T-cell (primary cell): ENCODE results near the gene LRSAM1. TPM values are rescaled to one million over a fixed set of nuclear protein-coding genes. Genes with fewer than 3 reads are reported as not detected.

ENCODE experiments used
- ATAC-seq, 4 experiments: fragments of 200-7000 bp in 3 of 4; fragments of 150-1000 bp in 1 of 4; cut with Tn5 transposase; replicated peaks in 1 of 4; 1 replicate in 3 of 4; 2 replicates in 1 of 4; pipeline ENCODE4 v1.10.0; 2021; ENCODE audit warnings: moderate library complexity in 3 of 4, mild to moderate bottlenecking in 2 of 4, moderate number of reproducible peaks in 1 of 4
- CTCF ChIA-PET, 2 donors: fragments of 300-600 bp; sonication (Branson Sonifier 250); formaldehyde crosslinking; loops; one replicate each; lab custom pipeline; 2022; ENCODE audit warnings: antibody characterized with exemption in 2 of 2; lab: Charles Lee
- POLR2A ChIA-PET, 2 donors: fragments of 300-600 bp; sonication (Branson Sonifier 250); formaldehyde crosslinking; loops; one replicate each; lab custom pipeline; 2022; ENCODE audit warnings: antibody characterized with exemption in 2 of 2; lab: Charles Lee
- DNase-seq, 35 experiments: peaks; one replicate each; pipeline versions ENCODE4 v3.0.0 to v3.0.0-alpha.2; 2013 to 2023
- H3K27ac ChIP-seq: one replicate; pipeline ENCODE4 v1.5.1; 2013; ENCODE audit warnings: low read length
- H3K27me3 ChIP-seq, 2 experiments: replicated peaks in 1 of 2; 1 replicate in 1 of 2; 2 replicates in 1 of 2; pipeline versions ENCODE4 v1.6.1 to v1.7.0; 2013; ENCODE audit warnings: low read length in 1 of 2, mixed read lengths in 1 of 2; ENCODE audit not compliant: control insufficient read depth in 2 of 2, insufficient read depth in 2 of 2; ENCODE audit errors: extremely low read depth in 1 of 2
- H3K36me3 ChIP-seq, 2 donors: 1 replicate in 1 of 2; 2 replicates in 1 of 2; pipeline versions ENCODE4 v1.6.1 to v1.7.0; 2013; ENCODE audit warnings: low read length in 1 of 2; ENCODE audit not compliant: control insufficient read depth in 2 of 2, insufficient read depth in 1 of 2; ENCODE audit errors: extremely low read depth in 1 of 2
- H3K4me1 ChIP-seq, 2 experiments: 1 replicate in 1 of 2; 2 replicates in 1 of 2; pipeline versions ENCODE4 v1.6.1 to v1.7.0; 2013; ENCODE audit warnings: low read length in 2 of 2, mixed read lengths in 1 of 2; ENCODE audit not compliant: insufficient read depth in 2 of 2, control insufficient read depth in 1 of 2; ENCODE audit errors: extremely low read depth in 1 of 2
- H3K4me3 ChIP-seq, 2 donors: 1 replicate in 1 of 2; 2 replicates in 1 of 2; pipeline versions ENCODE4 v1.5.1 to v1.7.0; 2013; ENCODE audit warnings: mild to moderate bottlenecking in 2 of 2, low read length in 1 of 2, moderate library complexity in 1 of 2; ENCODE audit not compliant: control insufficient read depth in 1 of 2; ENCODE audit errors: extremely low read depth in 1 of 2
- H3K9me3 ChIP-seq: 2 replicates; pipeline ENCODE4 v1.7.0; 2013
- H3K27ac Mint-ChIP-seq, 2 donors: one replicate each; pipeline ENCODE4 v1.8.0; 2020 to 2021; ENCODE audit warnings: mild to moderate bottlenecking in 2 of 2, mixed read lengths in 2 of 2
- H3K27me3 Mint-ChIP-seq, 2 donors: one replicate each; pipeline ENCODE4 v1.8.0; 2021 to 2022; ENCODE audit warnings: mixed read lengths in 2 of 2
- H3K36me3 Mint-ChIP-seq: one replicate; pipeline ENCODE4 v1.8.0; 2021; ENCODE audit warnings: mixed read lengths
- H3K4me1 Mint-ChIP-seq, 3 donors: one replicate each; pipeline ENCODE4 v1.8.0; 2020 to 2022; ENCODE audit warnings: mixed read lengths in 3 of 3, mild to moderate bottlenecking in 1 of 3
- H3K4me3 Mint-ChIP-seq, 3 donors: one replicate each; pipeline ENCODE4 v1.8.0; 2020 to 2022; ENCODE audit warnings: mild to moderate bottlenecking in 3 of 3, mixed read lengths in 3 of 3, moderate library complexity in 3 of 3
- H3K9me3 Mint-ChIP-seq, 3 donors: one replicate each; pipeline ENCODE4 v1.8.0; 2020 to 2022; ENCODE audit warnings: mixed read lengths in 3 of 3
- WGBS: methylation state at CpG from one replicate; pipeline ENCODE4 v1.1.5; 2013; ENCODE audit warnings: missing lambda C conversion rate; ENCODE audit not compliant: insufficient coverage; 5-methylcytosine and 5-hydroxymethylcytosine counted together
- total RNA-seq, 35 experiments: library from RNA in 6 of 35; stranded (reverse) in 6 of 35; fragments of 120-200 nt in 1 of 35; gene quantifications; one replicate each; pipeline versions ENCODE4 v1.2.1 to v1.2.4 and lab custom pipeline; 2013 to 2026

Gene LRSAM1
- total RNA-seq, 5 donors from 2014 or later (not counting 1 experiment from before 2014, with no cell fraction given): 17.9 to 30.3 (median 25.1) TPM

- ATAC-seq: no peak
- ChIA-PET CTCF (interaction anchor here in 1 of 2 donors (0.6 kb wide), 1 partner anchor 149 kb away, joined by 3 read pairs; no protein-coding TSS in a partner anchor), POLR2A (no interaction called here)
- H3K36me3 Mint-ChIP-seq: no peaks in the 10 kb centered on the region
- H3K27ac ChIP-seq: no peak overlapping the region
- H3K27ac Mint-ChIP-seq: no peak overlapping the region
- peaks cover 0 to 2% of the 10 kb centered on the region in 2 experiments for H3K27me3 ChIP-seq
- no peak overlapping the region for H3K4me3 ChIP-seq
- H3K4me3 Mint-ChIP-seq: no peak overlapping the region
- no peaks in the 10 kb centered on the region for H3K9me3 ChIP-seq
- DNase-seq: no peak
- WGBS: 91% methylated on average over 9 of the region's 15 CpGs
- no peaks in the 10 kb centered on the region for H3K27me3 Mint-ChIP-seq
- peaks cover 0 to 5% (median 2%) of the 10 kb centered on the region in 3 donors for H3K4me1 Mint-ChIP-seq
- no peaks in the 10 kb centered on the region for H3K9me3 Mint-ChIP-seq
- H3K4me1 ChIP-seq: peaks cover 0 to under 1% of the 10 kb centered on the region in 2 experiments
- H3K36me3 ChIP-seq: no peaks in the 10 kb centered on the region
Measured at GRCh38 chr9:127539982-127540663, 88.8 kb downstream of the LRSAM1 start.

GRCh38 chr9:127540664-127541041 is 89.3 kb downstream of the LRSAM1 start:
- WGBS: 92% methylated on average over 9 of the region's 13 CpGs
- DNase-seq: no peak
- Histone ChIP-seq H3K27ac (no peak overlapping the region), H3K9me3 (no peaks in the 10 kb centered on the region), H3K36me3 (no peaks in the 10 kb centered on the region), H3K4me1 (peaks cover 0 to 5% of the 10 kb centered on the region in 2 experiments), H3K4me3 (no peak overlapping the region), H3K27me3 (peaks cover 0 to 4% of the 10 kb centered on the region in 2 experiments)
- H3K27ac Mint-ChIP-seq: no peak overlapping the region
- H3K4me3 Mint-ChIP-seq: no peak overlapping the region
- no peaks in the 10 kb centered on the region for H3K27me3 Mint-ChIP-seq
- no peak for ATAC-seq
- peaks cover 0 to 5% (median 2%) of the 10 kb centered on the region in 3 donors for H3K4me1 Mint-ChIP-seq
- ChIA-PET POLR2A (no interaction called here), CTCF (interaction anchor here in 1 of 2 donors (0.6 kb wide), 1 partner anchor 149 kb away, joined by 3 read pairs; no protein-coding TSS in a partner anchor)
- H3K36me3 Mint-ChIP-seq: no peaks in the 10 kb centered on the region
- no peaks in the 10 kb centered on the region for H3K9me3 Mint-ChIP-seq

DNA sequence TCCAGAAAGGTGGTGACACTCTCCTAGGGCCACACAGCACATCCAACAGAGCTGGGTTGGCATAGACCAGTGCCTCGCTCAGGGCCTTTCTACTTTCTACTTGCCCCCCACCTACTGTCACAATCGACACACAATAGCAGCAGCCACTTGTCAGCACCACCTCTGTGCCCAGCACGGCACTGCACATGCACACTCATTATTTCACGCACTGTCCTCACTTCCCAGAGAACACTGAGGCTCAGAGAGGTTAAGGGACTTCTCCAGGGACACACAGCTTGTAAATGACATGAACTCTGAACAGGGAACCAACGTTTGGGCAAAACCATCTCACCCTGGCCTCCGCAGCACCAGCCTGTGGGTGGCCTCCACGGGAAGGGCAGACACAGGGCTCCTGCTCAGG is 89.9 kb downstream of the LRSAM1 start:
- Mint-ChIP-seq H3K36me3 (no peaks in the 10 kb centered on the region), H3K9me3 (no peaks in the 10 kb centered on the region), H3K4me3 (no peak overlapping the region), H3K27ac (no peak overlapping the region), H3K4me1 (peaks cover 2 to 5% (median 4%) of the 10 kb centered on the region in 3 donors), H3K27me3 (no peaks in the 10 kb centered on the region)
- H3K27me3 ChIP-seq: peaks cover 0 to 4% of the 10 kb centered on the region in 2 experiments
- ATAC-seq (no peak), DNase-seq (no peak)
- POLR2A ChIA-PET: no interaction called here
- no peaks in the 10 kb centered on the region for H3K36me3 ChIP-seq
- no peaks in the 10 kb centered on the region for H3K9me3 ChIP-seq
- WGBS: 88% methylated on average over 6 of the region's 7 CpGs
- CTCF ChIA-PET: no interaction called here
- no peak overlapping the region for H3K27ac ChIP-seq
- H3K4me3 ChIP-seq: no peak overlapping the region
- peaks cover 0 to 5% of the 10 kb centered on the region in 2 experiments for H3K4me1 ChIP-seq

DNA sequence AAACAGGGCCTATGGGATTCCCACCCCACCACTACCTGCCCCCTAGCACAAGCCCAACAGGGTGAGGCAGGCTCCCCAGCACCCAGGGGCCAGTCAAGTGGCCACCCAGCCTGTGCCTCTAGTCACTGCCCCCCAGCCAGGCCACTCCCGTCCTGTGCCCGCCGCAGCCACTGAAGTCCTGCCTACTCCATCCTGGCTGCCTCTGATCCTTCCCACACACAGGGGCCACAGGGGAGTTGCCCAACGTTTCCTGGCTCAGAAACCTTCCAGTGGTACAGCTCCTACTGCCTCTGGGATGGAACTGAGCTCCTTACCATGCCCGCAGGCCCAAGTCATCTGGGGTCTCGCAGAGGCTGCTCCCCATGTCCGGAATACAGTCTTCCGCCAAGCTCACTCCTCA is 90.6 kb downstream of the LRSAM1 start:
- H3K27me3 Mint-ChIP-seq: no peaks in the 10 kb centered on the region
- H3K9me3 ChIP-seq: no peaks in the 10 kb centered on the region
- 82% methylated on average over 6 of the region's 8 CpGs for WGBS
- CTCF ChIA-PET: no interaction called here
- H3K27ac Mint-ChIP-seq: no peak overlapping the region
- POLR2A ChIA-PET: no interaction called here
- no peaks in the 10 kb centered on the region for H3K36me3 ChIP-seq
- DNase-seq (no peak), ATAC-seq (no peak)
- peaks cover 0 to 5% of the 10 kb centered on the region in 2 experiments for H3K4me1 ChIP-seq
- peaks cover 0 to 8% of the 10 kb centered on the region in 2 experiments for H3K27me3 ChIP-seq
- H3K4me1 Mint-ChIP-seq: peaks cover 5 to 9% (median 5%) of the 10 kb centered on the region in 3 donors
- no peak overlapping the region for H3K4me3 Mint-ChIP-seq
- H3K9me3 Mint-ChIP-seq: no peaks in the 10 kb centered on the region
- H3K4me3 ChIP-seq: no peak overlapping the region
- H3K27ac ChIP-seq: no peak overlapping the region
- H3K36me3 Mint-ChIP-seq: no peaks in the 10 kb centered on the region

- CTCF ChIA-PET: no interaction called here
Measured at GRCh38 chr9:127543221-127543620, 91.9 kb downstream of the LRSAM1 start.

GRCh38 chr9:127543973-127544533 is 92.7 kb downstream of the LRSAM1 start:
- Histone ChIP-seq H3K27me3 (peaks cover 0 to 8% of the 10 kb centered on the region in 2 experiments), H3K36me3 (no peaks in the 10 kb centered on the region), H3K9me3 (no peaks in the 10 kb centered on the region), H3K4me1 (peaks cover 0 to 5% of the 10 kb centered on the region in 2 experiments), H3K4me3 (no peak overlapping the region), H3K27ac (no peak overlapping the region)
- POLR2A ChIA-PET: interaction anchor here in 1 of 2 donors (0.6 kb wide), 1 partner anchor 1700 kb away, joined by 9 read pairs; no protein-coding TSS in a partner anchor
- DNase-seq: no peak
- ATAC-seq: no peak
- no peaks in the 10 kb centered on the region for H3K9me3 Mint-ChIP-seq
- no peaks in the 10 kb centered on the region for H3K27me3 Mint-ChIP-seq
- CTCF ChIA-PET: interaction anchor here in 1 of 2 donors (0.6 kb wide), 1 partner anchor 31 kb away, joined by 4 read pairs; no protein-coding TSS in a partner anchor
- 93% methylated on average over 3 of the region's 6 CpGs for WGBS
- no peak overlapping the region for H3K4me3 Mint-ChIP-seq
- H3K36me3 Mint-ChIP-seq: peaks cover 4% of the 10 kb centered on the region
- H3K4me1 Mint-ChIP-seq: peaks cover 5 to 9% (median 5%) of the 10 kb centered on the region in 3 donors
- H3K27ac Mint-ChIP-seq: no peak overlapping the region

More at GRCh38 chr9:127543221-127543620, 91.9 kb downstream of the LRSAM1 start:
- Mint-ChIP-seq H3K27me3 (no peaks in the 10 kb centered on the region), H3K9me3 (no peaks in the 10 kb centered on the region), H3K27ac (no peak overlapping the region), H3K4me1 (peaks cover 5 to 9% (median 5%) of the 10 kb centered on the region in 3 donors), H3K36me3 (peaks cover under 1% of the 10 kb centered on the region), H3K4me3 (no peak overlapping the region)
- no peaks in the 10 kb centered on the region for H3K9me3 ChIP-seq
- H3K27ac ChIP-seq: no peak overlapping the region
- DNase-seq (no peak), ATAC-seq (no peak)
- peaks cover 0 to 8% of the 10 kb centered on the region in 2 experiments for H3K27me3 ChIP-seq
- peaks cover 0 to 5% of the 10 kb centered on the region in 2 experiments for H3K4me1 ChIP-seq
- no peaks in the 10 kb centered on the region for H3K36me3 ChIP-seq
- no peak overlapping the region for H3K4me3 ChIP-seq
- POLR2A ChIA-PET: no interaction called here
- 80% methylated on average over 7 of the region's 8 CpGs for WGBS
